Lower lobe of right lung (tissue), 2 donors: ENCODE data around the gene FGR. TPM values are rescaled to one million over a fixed set of nuclear protein-coding genes. Genes with fewer than 3 reads are reported as not detected.
A peak's percentile ranks its signal among the peaks of the same experiment; 100 is the strongest.
"Not testable (repeated sequence)": the region's sequence is repeated elsewhere in the genome, so short reads cannot be mapped to it uniquely, and the experiment has no call there.

Experiments
- ATAC-seq, 2 donors: fragments of 200-7000 bp; cut with Tn5 transposase; one replicate each; pipeline ENCODE4 v1.9.1; 2020 to 2022; ENCODE audit warnings: mild to moderate bottlenecking in 2 of 2, moderate library complexity in 2 of 2
- DNase-seq: peaks from one replicate; pipeline ENCODE4 v3.0.0-alpha.2; 2020
- H3K27ac ChIP-seq: fragments of 200-600 bp; one replicate; pipeline ENCODE4 v1.8.0; 2022
- H3K27me3 ChIP-seq: fragments of 200-600 bp; one replicate; pipeline ENCODE4 v1.8.0; 2022; ENCODE audit warnings: low read depth
- H3K36me3 ChIP-seq: fragments of 200-600 bp; one replicate; pipeline ENCODE4 v1.8.0; 2022; ENCODE audit warnings: mild to moderate bottlenecking
- H3K4me1 ChIP-seq: fragments of 200-600 bp; one replicate; pipeline ENCODE4 v1.8.0; 2022
- H3K4me3 ChIP-seq: fragments of 200-600 bp; one replicate; pipeline ENCODE4 v1.8.0; 2022; ENCODE audit warnings: mild to moderate bottlenecking
- H3K9me3 ChIP-seq: fragments of 200-600 bp; one replicate; pipeline ENCODE4 v1.8.0; 2022
- intact Hi-C: fragments of 100-400 bp; cut with DNase I; formaldehyde crosslinking; loops from one replicate; pipeline ENCODE4 v1.11.0; 2022
- total RNA-seq: library from RNA; stranded (reverse); fragmentation: NEBNext Ultra II Directional; extraction: Animal tissue kit (Norgen Biotek cat#: 25700); gene quantifications from one replicate; pipeline ENCODE4 v1.2.1, GENCODE V29; 2021
- TF ChIP-seq, protein P1 (sequence below): fragments of 200-600 bp; IDR thresholded peaks from one replicate; pipeline ENCODE4 v1.8.0; 2022; ENCODE audit warnings: antibody characterized with exemption, mild to moderate bottlenecking
- donor health status: DM: no; HTN: yes; CAD: no; lungs with severe emphysema.

The FGR gene
- total RNA-seq, 1 donor from 2014 or later: 193 TPM

DNA sequence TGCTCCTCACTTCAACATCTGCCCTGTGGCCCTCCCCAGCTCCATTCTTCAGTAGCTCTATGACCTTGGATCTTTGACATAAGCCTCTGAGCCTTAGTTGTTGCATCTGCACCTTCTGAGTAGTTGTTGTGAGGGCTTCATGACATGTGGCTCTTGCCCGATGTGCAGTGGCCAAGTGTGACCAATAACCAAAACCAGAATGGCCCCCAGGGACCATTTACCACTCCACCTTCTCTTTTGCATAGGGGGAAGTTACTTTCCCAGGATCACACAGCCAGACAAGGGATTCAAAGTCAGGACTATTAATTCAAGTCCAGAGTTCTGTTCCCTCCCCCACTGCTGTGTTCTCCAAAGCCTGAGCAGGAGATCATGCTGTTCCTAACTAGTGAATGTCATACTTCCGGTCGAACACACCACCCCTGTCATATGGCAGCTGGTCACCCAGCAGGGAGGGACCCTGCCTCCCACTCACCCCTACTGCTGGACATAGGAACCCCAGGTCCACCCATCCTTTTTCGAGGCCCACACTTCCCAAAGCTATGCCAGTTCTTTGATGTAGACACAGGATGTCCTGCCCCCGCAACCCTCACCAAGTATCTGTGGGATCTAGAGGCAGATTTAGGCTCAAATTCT, 4.0 kb downstream of the FGR start:
- ATAC-seq (peak; percentile 66 to 72), DNase-seq (peak; percentile 78)
- intact Hi-C loops: no loop called here
- Histone ChIP-seq H3K27me3 (peaks cover 6% of the 10 kb centered on the region), H3K27ac (peak overlapping the region; percentile 90), H3K36me3 (no peaks in the 10 kb centered on the region), H3K4me3 (peak overlapping the region; percentile 61), H3K4me1 (peaks cover 90% of the 10 kb centered on the region), H3K9me3 (no peaks in the 10 kb centered on the region)
- TF ChIP-seq, protein P1, sequence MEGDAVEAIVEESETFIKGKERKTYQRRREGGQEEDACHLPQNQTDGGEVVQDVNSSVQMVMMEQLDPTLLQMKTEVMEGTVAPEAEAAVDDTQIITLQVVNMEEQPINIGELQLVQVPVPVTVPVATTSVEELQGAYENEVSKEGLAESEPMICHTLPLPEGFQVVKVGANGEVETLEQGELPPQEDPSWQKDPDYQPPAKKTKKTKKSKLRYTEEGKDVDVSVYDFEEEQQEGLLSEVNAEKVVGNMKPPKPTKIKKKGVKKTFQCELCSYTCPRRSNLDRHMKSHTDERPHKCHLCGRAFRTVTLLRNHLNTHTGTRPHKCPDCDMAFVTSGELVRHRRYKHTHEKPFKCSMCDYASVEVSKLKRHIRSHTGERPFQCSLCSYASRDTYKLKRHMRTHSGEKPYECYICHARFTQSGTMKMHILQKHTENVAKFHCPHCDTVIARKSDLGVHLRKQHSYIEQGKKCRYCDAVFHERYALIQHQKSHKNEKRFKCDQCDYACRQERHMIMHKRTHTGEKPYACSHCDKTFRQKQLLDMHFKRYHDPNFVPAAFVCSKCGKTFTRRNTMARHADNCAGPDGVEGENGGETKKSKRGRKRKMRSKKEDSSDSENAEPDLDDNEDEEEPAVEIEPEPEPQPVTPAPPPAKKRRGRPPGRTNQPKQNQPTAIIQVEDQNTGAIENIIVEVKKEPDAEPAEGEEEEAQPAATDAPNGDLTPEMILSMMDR: no peak

DNA sequence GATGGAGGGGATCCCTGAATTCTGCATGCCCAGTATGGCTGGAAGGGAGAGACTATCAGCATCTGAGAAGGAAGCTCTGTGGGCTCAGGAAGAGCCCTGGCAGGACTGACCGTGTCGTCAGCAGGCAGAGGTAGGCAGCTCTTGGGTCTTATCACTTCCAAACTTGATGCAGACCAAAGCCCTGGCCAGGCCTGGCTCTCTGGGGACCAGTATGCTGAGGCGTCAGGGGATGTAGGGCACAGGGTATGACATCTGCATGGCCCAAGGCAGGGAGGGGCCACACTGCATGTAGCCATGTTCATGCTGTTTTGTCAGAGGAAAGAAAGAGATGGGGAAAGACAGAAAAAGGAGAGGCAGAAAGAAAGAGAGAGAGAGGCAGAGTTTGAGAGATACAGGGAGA, 6.3 kb downstream of the FGR start:
- intact Hi-C loops: no loop called here
- peaks cover 7% of the 10 kb centered on the region for H3K36me3 ChIP-seq
- no peak for ATAC-seq
- H3K27me3 ChIP-seq: peaks cover 1% of the 10 kb centered on the region
- TF ChIP-seq, protein P1: no peak
- H3K4me3 ChIP-seq: peak overlapping the region; percentile 2
- no peak for DNase-seq
- H3K4me1 ChIP-seq: peaks cover 91% of the 10 kb centered on the region
- H3K27ac ChIP-seq: peak overlapping the region; percentile 90
- no peaks in the 10 kb centered on the region for H3K9me3 ChIP-seq

DNA sequence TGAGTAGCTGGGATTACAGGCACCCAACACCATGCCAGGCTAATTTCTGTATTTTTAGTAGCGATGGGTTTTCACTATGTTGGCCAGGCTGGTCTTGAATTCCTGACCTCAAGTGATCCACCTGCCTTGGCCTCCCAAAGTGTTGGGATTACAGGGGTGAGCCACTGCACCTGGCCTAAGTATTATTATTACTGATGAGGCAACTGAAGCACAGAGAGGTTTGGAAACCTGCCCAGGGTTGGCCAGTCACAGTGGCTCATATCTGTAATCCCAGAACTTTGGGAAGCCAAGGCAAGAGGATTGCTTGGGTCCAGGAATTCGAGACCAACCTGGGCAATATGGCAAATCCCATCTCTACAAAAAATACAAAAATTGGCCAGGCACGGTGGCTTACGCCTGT, 7.3 kb downstream of the FGR start:
- Histone ChIP-seq H3K36me3 (peaks cover 14% of the 10 kb centered on the region), H3K4me1 (peaks cover 91% of the 10 kb centered on the region), H3K27ac (peak overlapping the region; percentile 24)
- DNase-seq, H3K27me3 ChIP-seq, H3K4me3 ChIP-seq, H3K9me3 ChIP-seq, intact Hi-C loops, ATAC-seq: not testable (repeated sequence)

DNA sequence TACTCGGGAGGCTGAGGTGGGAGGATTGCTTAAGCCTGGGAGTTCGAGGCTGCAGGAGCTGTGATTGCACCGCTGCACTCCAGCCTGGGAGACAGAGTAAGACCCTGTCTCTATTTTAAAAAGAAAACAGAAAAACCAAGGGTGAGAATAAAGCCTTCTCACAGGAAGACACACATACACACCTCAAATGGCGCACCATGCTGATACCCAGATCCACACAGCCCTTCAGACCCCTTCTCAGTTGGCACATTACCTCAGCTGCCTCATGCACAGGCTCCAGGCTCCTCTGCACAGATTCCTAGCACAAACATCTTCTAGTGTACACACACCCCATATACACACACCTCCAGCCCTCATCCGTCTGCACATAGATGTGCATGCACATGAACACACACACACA, 7.9 kb downstream of the FGR start:
- H3K36me3 ChIP-seq: peaks cover 14% of the 10 kb centered on the region
- no peaks in the 10 kb centered on the region for H3K9me3 ChIP-seq
- H3K27ac ChIP-seq: peak overlapping the region; percentile 67
- DNase-seq: no peak
- H3K4me3 ChIP-seq: no peak overlapping the region
- TF ChIP-seq, protein P1: no peak
- no peaks in the 10 kb centered on the region for H3K27me3 ChIP-seq
- intact Hi-C loops: no loop called here
- no peak for ATAC-seq
- H3K4me1 ChIP-seq: peaks cover 88% of the 10 kb centered on the region

DNA sequence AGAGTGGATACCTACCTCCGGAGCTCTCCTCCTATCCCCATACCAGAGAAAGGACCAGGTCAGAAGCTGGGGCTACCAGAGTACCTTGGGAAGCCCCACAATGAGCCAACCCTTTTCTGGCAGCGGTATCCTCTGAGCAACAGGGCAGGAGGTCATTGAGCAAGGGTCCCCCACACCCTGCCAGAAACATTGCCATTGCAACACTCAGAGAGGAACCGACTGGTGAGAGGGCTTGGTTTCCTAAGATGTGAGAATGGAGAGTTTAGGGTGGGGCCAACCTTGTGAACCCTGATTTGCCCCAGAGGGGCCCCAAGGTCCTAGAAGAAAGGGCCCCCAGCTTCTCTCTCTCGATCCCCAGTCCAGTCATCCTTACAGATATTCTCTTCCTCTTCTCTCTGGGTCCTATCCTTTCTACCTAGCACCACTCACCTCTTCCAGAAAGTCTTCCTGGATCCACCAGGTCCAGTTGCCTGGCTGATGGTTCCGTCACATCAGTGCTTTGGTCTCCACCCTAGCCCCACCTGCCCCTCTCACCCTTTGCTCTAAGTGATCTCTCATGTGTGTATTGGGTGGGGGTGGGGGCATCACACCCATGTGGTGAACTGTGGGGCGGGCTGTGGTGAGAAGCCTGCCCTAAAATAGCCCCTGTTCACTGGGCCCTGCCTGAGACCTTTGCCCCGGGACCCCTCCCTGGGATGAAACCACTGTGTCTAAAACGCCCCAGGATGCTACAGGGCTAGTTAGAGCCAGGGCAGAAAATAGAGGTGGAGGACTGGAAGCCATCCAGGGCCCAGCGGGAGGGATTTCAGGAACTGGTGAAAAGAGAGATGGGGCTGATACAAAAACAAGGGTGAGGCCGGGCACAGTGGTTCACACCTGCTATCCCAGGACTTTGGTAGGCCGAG, 8.7 kb downstream of the FGR start:
- DNase-seq (peak; percentile 75), ATAC-seq (peak; percentile 64 to 69)
- TF ChIP-seq, protein P1: no peak
- intact Hi-C loops: no loop called here
- Histone ChIP-seq H3K4me1 (peaks cover 88% of the 10 kb centered on the region), H3K4me3 (peak overlapping the region; percentile 36), H3K27me3 (no peaks in the 10 kb centered on the region), H3K27ac (peak overlapping the region; percentile 67), H3K36me3 (peaks cover 14% of the 10 kb centered on the region), H3K9me3 (no peaks in the 10 kb centered on the region)
